H9 (cell line): ENCODE data around the gene COA4. TPM values are rescaled to one million over a fixed set of nuclear protein-coding genes. Genes with fewer than 3 reads are reported as not detected.
A peak's percentile ranks its signal among the peaks of the same experiment; 100 is the strongest.

Source experiments
- DNase-seq: peaks from one replicate; pipeline ENCODE4 v3.0.0-alpha.2; 2017
- H2AFZ ChIP-seq: one replicate; pipeline ENCODE4 v1.6.1; 2013; ENCODE audit warnings: mild to moderate bottlenecking, low read length, control low read depth, moderate library complexity
- H2AK5ac ChIP-seq: 2 replicates; pipeline ENCODE4 v1.6.1; 2013; ENCODE audit warnings: low read length, control low read depth, mixed read lengths; ENCODE audit not compliant: insufficient read length
- H2BK120ac ChIP-seq: one replicate; pipeline ENCODE4 v1.6.1; 2013; ENCODE audit warnings: low read depth, mild to moderate bottlenecking, low read length, control low read depth, inconsistent platforms; ENCODE audit not compliant: poor library complexity, severe bottlenecking
- H2BK12ac ChIP-seq: 2 replicates; pipeline ENCODE4 v1.6.1; 2013; ENCODE audit warnings: low read length, control low read depth, mixed read lengths, low read depth; ENCODE audit not compliant: insufficient read length
- H2BK15ac ChIP-seq: 2 replicates; pipeline ENCODE4 v1.6.1; 2013; ENCODE audit warnings: low read depth, low read length, control low read depth
- H2BK20ac ChIP-seq: one replicate; pipeline ENCODE4 v1.6.1; 2013; ENCODE audit warnings: low read depth, mild to moderate bottlenecking, low read length, control low read depth, inconsistent platforms; ENCODE audit not compliant: poor library complexity, severe bottlenecking
- H2BK5ac ChIP-seq: 2 replicates; pipeline ENCODE4 v1.6.1; 2013; ENCODE audit warnings: low read length, control low read depth, mixed read lengths; ENCODE audit not compliant: insufficient read length
- H3K14ac ChIP-seq: 2 replicates; pipeline ENCODE4 v1.6.1; 2013; ENCODE audit warnings: low read length, control low read depth; ENCODE audit not compliant: insufficient read depth
- H3K18ac ChIP-seq: 2 replicates; pipeline ENCODE4 v1.6.1; 2013; ENCODE audit warnings: low read depth, mild to moderate bottlenecking, mixed read lengths, low read length, control low read depth; ENCODE audit not compliant: insufficient read length
- H3K23ac ChIP-seq: 2 replicates; pipeline ENCODE4 v1.6.1; 2013; ENCODE audit warnings: low read length, control low read depth, mixed read lengths, low read depth; ENCODE audit not compliant: insufficient read length
- H3K23me2 ChIP-seq: 2 replicates; pipeline ENCODE4 v1.6.1; 2013; ENCODE audit warnings: low read depth, mild to moderate bottlenecking, mixed read lengths, low read length, control low read depth; ENCODE audit not compliant: insufficient read length, poor library complexity, severe bottlenecking
- H3K27ac ChIP-seq: 2 replicates; pipeline ENCODE4 v1.5.1; 2013; ENCODE audit warnings: low read length, control low read depth, mixed read lengths, low read depth; ENCODE audit not compliant: insufficient read length
- H3K27me3 ChIP-seq: 2 replicates; pipeline ENCODE4 v1.6.1; 2013; ENCODE audit warnings: low read length, control low read depth, inconsistent platforms; ENCODE audit not compliant: insufficient read depth
- H3K4ac ChIP-seq: 2 replicates; pipeline ENCODE4 v1.6.1; 2013; ENCODE audit warnings: low read depth, mild to moderate bottlenecking, control low read depth, inconsistent platforms, low read length, moderate library complexity
- H3K4me1 ChIP-seq: 2 replicates; pipeline ENCODE4 v1.6.1; 2013; ENCODE audit warnings: low read length, control low read depth, inconsistent platforms; ENCODE audit not compliant: insufficient read depth
- H3K4me2 ChIP-seq: 2 replicates; pipeline ENCODE4 v1.6.1; 2013; ENCODE audit warnings: low read length, control low read depth, mixed read lengths; ENCODE audit not compliant: insufficient read length, insufficient read depth
- H3K56ac ChIP-seq: 2 replicates; pipeline ENCODE4 v1.6.1; 2013; ENCODE audit warnings: low read depth, mild to moderate bottlenecking, mixed read lengths, low read length, control low read depth; ENCODE audit not compliant: insufficient read length
- H3K79me1 ChIP-seq: 2 replicates; pipeline ENCODE4 v1.6.1; 2013; ENCODE audit warnings: low read depth, mild to moderate bottlenecking, moderate library complexity, low read length, control low read depth, inconsistent platforms; ENCODE audit not compliant: insufficient read depth, poor library complexity, severe bottlenecking
- H3K79me2 ChIP-seq: 2 replicates; pipeline ENCODE4 v1.6.1; 2013; ENCODE audit warnings: low read length, control low read depth, inconsistent platforms; ENCODE audit not compliant: insufficient read depth
- H3K9ac ChIP-seq: 2 replicates; pipeline ENCODE4 v1.6.1; 2013; ENCODE audit warnings: low read length, control low read depth, mixed read lengths; ENCODE audit not compliant: insufficient read length; ENCODE audit errors: extremely low read depth
- H3K9me3 ChIP-seq: one replicate; pipeline ENCODE4 v1.6.1; 2013; ENCODE audit warnings: low read depth, low read length, inconsistent platforms; ENCODE audit not compliant: control insufficient read depth
- H3T11ph ChIP-seq: one replicate; pipeline ENCODE4 v1.6.1; 2013; ENCODE audit warnings: mild to moderate bottlenecking, low read length, control low read depth, inconsistent platforms
- H4K20me1 ChIP-seq: one replicate; pipeline ENCODE4 v1.6.1; 2013; ENCODE audit not compliant: control insufficient read depth, insufficient read length, insufficient read depth
- H4K5ac ChIP-seq: 2 replicates; pipeline ENCODE4 v1.6.1; 2013; ENCODE audit warnings: low read depth, mild to moderate bottlenecking, mixed read lengths, low read length, control low read depth; ENCODE audit not compliant: insufficient read length
- H4K8ac ChIP-seq: replicated peaks from 2 replicates; pipeline ENCODE4 v1.6.1; 2013; ENCODE audit warnings: low read length, control low read depth, mixed read lengths, low read depth; ENCODE audit not compliant: insufficient read length
- H4K91ac ChIP-seq: 2 replicates; pipeline ENCODE4 v1.6.1; 2013; ENCODE audit warnings: low read depth, mild to moderate bottlenecking, moderate library complexity, mixed read lengths, low read length, control low read depth; ENCODE audit not compliant: insufficient read length
- H3K27ac Mint-ChIP-seq, 3 experiments: 2 replicates in 2 of 3; 3 replicates in 1 of 3; pipeline ENCODE4 v1.8.0; 2020 to 2021; ENCODE audit warnings: mixed read lengths in 3 of 3, mild to moderate bottlenecking in 1 of 3, moderate library complexity in 1 of 3
- H3K27me3 Mint-ChIP-seq: 2 replicates; pipeline ENCODE4 v1.8.0; 2021; ENCODE audit warnings: low read depth, mild to moderate bottlenecking, moderate library complexity, mixed read lengths
- H3K36me3 Mint-ChIP-seq, 3 experiments: 2 replicates in 2 of 3; 3 replicates in 1 of 3; pipeline ENCODE4 v1.8.0; 2020 to 2021; ENCODE audit warnings: low read depth in 3 of 3, mixed read lengths in 3 of 3; ENCODE audit not compliant: insufficient read depth in 1 of 3
- H3K4me1 Mint-ChIP-seq, 2 experiments: 2 replicates each; pipeline ENCODE4 v1.8.0; 2020; ENCODE audit warnings: mixed read lengths in 2 of 2
- H3K4me3 Mint-ChIP-seq, 2 experiments: 2 replicates in 1 of 2; 3 replicates in 1 of 2; pipeline ENCODE4 v1.8.0; 2020 to 2021; ENCODE audit warnings: mild to moderate bottlenecking in 2 of 2, mixed read lengths in 2 of 2, moderate library complexity in 1 of 2
- H3K9me3 Mint-ChIP-seq, 2 experiments: 2 replicates in 1 of 2; 3 replicates in 1 of 2; pipeline ENCODE4 v1.8.0; 2020; ENCODE audit warnings: mild to moderate bottlenecking in 2 of 2, mixed read lengths in 2 of 2, moderate library complexity in 1 of 2
- WGBS: extraction: QIAGEN DNeasy Blood & Tissue Kit; methylation state at CpG from one replicate; pipeline ENCODE4 v1.1.7; 2013; ENCODE audit warnings: missing lambda C conversion rate, low lambda C conversion rate, mixed read lengths; ENCODE audit not compliant: insufficient read length; ENCODE audit errors: extremely low coverage; 5-methylcytosine and 5-hydroxymethylcytosine counted together
- total RNA-seq: library from RNA; stranded (reverse); gene quantifications from 2 replicates; pipeline ENCODE4 v1.2.1, GENCODE V29; 2021
- TF ChIP-seq, protein P1 (sequence below): fragments of 200-600 bp; sonication (generic); conservative IDR thresholded peaks from 3 replicates; pipeline ENCODE4 v1.8.0; 2021; ENCODE audit warnings: antibody characterized with exemption, mild to moderate bottlenecking

Gene COA4
- total RNA-seq, 1 experiment from 2014 or later = 116 TPM

GRCh38 chr11:73866586-73866996, 10.1 kb downstream of the COA4 start:
- peaks cover 3 to 22% (median 7%) of the 10 kb centered on the region in 3 experiments; a peak in 6 of 7 replicates for H3K36me3 Mint-ChIP-seq
- Histone ChIP-seq H3K23me2 (no peaks in the 10 kb centered on the region), H2AFZ (no peak overlapping the region), H3K56ac (no peak overlapping the region), H2AK5ac (no peak overlapping the region), H2BK5ac (no peak overlapping the region), H2BK15ac (no peak overlapping the region), H2BK12ac (no peak overlapping the region), H3K9ac (no peak overlapping the region), H3T11ph (no peak overlapping the region), H3K79me2 (no peaks in the 10 kb centered on the region), H3K27me3 (no peaks in the 10 kb centered on the region), H3K79me1 (no peaks in the 10 kb centered on the region), H3K4ac (no peak overlapping the region), H4K8ac (no peak overlapping the region), H3K23ac (no peak overlapping the region), H3K9me3 (no peaks in the 10 kb centered on the region), H3K14ac (no peak overlapping the region), H4K5ac (no peak overlapping the region), H3K4me2 (no peak overlapping the region), H2BK20ac (no peak overlapping the region), H2BK120ac (no peak overlapping the region), H4K91ac (no peak overlapping the region), H4K20me1 (no peaks in the 10 kb centered on the region), H3K27ac (no peak overlapping the region), H3K4me1 (no peaks in the 10 kb centered on the region), H3K18ac (no peak overlapping the region)
- H3K27ac Mint-ChIP-seq = peak overlapping the region; percentile 4 to 53 (median 44); a peak in 3 of 7 replicates
- H3K9me3 Mint-ChIP-seq = no peaks in the 10 kb centered on the region
- TF ChIP-seq, protein P1, sequence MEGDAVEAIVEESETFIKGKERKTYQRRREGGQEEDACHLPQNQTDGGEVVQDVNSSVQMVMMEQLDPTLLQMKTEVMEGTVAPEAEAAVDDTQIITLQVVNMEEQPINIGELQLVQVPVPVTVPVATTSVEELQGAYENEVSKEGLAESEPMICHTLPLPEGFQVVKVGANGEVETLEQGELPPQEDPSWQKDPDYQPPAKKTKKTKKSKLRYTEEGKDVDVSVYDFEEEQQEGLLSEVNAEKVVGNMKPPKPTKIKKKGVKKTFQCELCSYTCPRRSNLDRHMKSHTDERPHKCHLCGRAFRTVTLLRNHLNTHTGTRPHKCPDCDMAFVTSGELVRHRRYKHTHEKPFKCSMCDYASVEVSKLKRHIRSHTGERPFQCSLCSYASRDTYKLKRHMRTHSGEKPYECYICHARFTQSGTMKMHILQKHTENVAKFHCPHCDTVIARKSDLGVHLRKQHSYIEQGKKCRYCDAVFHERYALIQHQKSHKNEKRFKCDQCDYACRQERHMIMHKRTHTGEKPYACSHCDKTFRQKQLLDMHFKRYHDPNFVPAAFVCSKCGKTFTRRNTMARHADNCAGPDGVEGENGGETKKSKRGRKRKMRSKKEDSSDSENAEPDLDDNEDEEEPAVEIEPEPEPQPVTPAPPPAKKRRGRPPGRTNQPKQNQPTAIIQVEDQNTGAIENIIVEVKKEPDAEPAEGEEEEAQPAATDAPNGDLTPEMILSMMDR = no peak
- H3K4me1 Mint-ChIP-seq = peaks cover 2 to 4% of the 10 kb centered on the region in 2 experiments; a peak in 3 of 4 replicates
- DNase-seq = no peak
- WGBS = no CpG with 5 or more reads among the region's 2 CpGs
- no peak overlapping the region for H3K4me3 Mint-ChIP-seq
- H3K27me3 Mint-ChIP-seq = no peaks in the 10 kb centered on the region; the same call in 1 of the 2 replicates
